PC-3 (cell line): ENCODE data around the gene TMEM37. TPM values are rescaled to one million over a fixed set of nuclear protein-coding genes. Genes with fewer than 3 reads are reported as not detected.

Experiments used
- ATAC-seq: fragments of 200-7000 bp; cut with Tn5 transposase; 2 replicates; pipeline ENCODE4 v1.9.1; 2020; ENCODE audit warnings: mild to moderate bottlenecking, moderate library complexity
- BruUV-seq: library from RNA; stranded (reverse); fragments of 400-500 nt; replicated peaks from 2 replicates; lab custom pipeline; 2021; lab: Mats Ljungman, UMichigan
- CTCF ChIA-PET: fragments of 300-600 bp; sonication (Branson Sonifier 250); formaldehyde crosslinking; loops from one replicate; lab custom pipeline; 2022; ENCODE audit warnings: antibody characterized with exemption; lab: Charles Lee
- POLR2A ChIA-PET: fragments of 300-600 bp; sonication (Branson Sonifier 250); formaldehyde crosslinking; loops from one replicate; lab custom pipeline; 2022; ENCODE audit warnings: antibody characterized with exemption; ENCODE audit not compliant: unreplicated experiment; lab: Charles Lee
- DNase-seq: peaks from one replicate; pipeline ENCODE4 v3.0.0-alpha.2; 2015
- H2AFZ ChIP-seq: fragments of 300-600 bp; sonication (generic); 2 replicates; pipeline ENCODE4 v1.6.0; 2016; ENCODE audit warnings: antibody characterized with exemption, low read length
- H3F3A ChIP-seq: fragments of 300-600 bp; sonication (generic); one replicate; pipeline ENCODE4 v1.6.0; 2017; ENCODE audit warnings: antibody characterized with exemption, low read length, control low read depth, mild to moderate bottlenecking; ENCODE audit not compliant: unreplicated experiment
- H3K27ac ChIP-seq: fragments of 300-600 bp; sonication (generic); 2 replicates; pipeline ENCODE4 v1.5.1; 2016; ENCODE audit warnings: mild to moderate bottlenecking, low read length
- H3K27me3 ChIP-seq: fragments of 300-600 bp; sonication (generic); 2 replicates; pipeline ENCODE4 v1.6.1; 2016; ENCODE audit warnings: low read length, mixed read lengths
- H3K36me3 ChIP-seq: fragments of 300-600 bp; sonication (generic); 2 replicates; pipeline ENCODE4 v1.6.1; 2016; ENCODE audit warnings: low read depth, mixed run types, low read length, mixed read lengths
- H3K4me1 ChIP-seq: fragments of 300-600 bp; sonication (generic); 2 replicates; pipeline ENCODE4 v1.5.1; 2016; ENCODE audit warnings: low read length; ENCODE audit not compliant: insufficient read depth
- H3K4me2 ChIP-seq: fragments of 300-600 bp; sonication (generic); 2 replicates; pipeline ENCODE4 v1.6.0; 2016; ENCODE audit warnings: low read length
- H3K4me3 ChIP-seq: fragments of 300-600 bp; sonication (generic); 2 replicates; pipeline ENCODE4 v1.5.1; 2016; ENCODE audit warnings: mild to moderate bottlenecking, low read length, mixed read lengths
- H3K79me2 ChIP-seq: fragments of 300-600 bp; sonication (generic); 2 replicates; pipeline ENCODE4 v1.6.1; 2017; ENCODE audit warnings: low read length, mixed read lengths
- H3K9ac ChIP-seq: fragments of 300-600 bp; sonication (generic); 2 replicates; pipeline ENCODE4 v1.6.0; 2016; ENCODE audit warnings: mild to moderate bottlenecking, low read length
- H3K9me2 ChIP-seq: fragments of 300-600 bp; sonication (generic); replicated peaks from 2 replicates; pipeline ENCODE4 v1.6.1; 2016; ENCODE audit warnings: mixed run types, low read length, mixed read lengths
- H3K9me3 ChIP-seq: fragments of 300-600 bp; sonication (generic); 2 replicates; pipeline ENCODE4 v1.6.1; 2016; ENCODE audit warnings: low read length, mixed read lengths
- H4K20me1 ChIP-seq: fragments of 300-600 bp; sonication (generic); 2 replicates; pipeline ENCODE4 v1.6.1; 2016; ENCODE audit warnings: low read length, mixed read lengths
- CTCF ChIP-seq: fragments of 300-600 bp; sonication (generic); conservative IDR thresholded peaks from 2 replicates; pipeline ENCODE4 v1.5.1; 2017; ENCODE audit warnings: antibody characterized with exemption, low read depth, mild to moderate bottlenecking, low read length
- EZH2 ChIP-seq: fragments of 300-600 bp; sonication (generic); IDR thresholded peaks from one replicate; pipeline ENCODE4 v1.6.1; 2017; ENCODE audit warnings: antibody characterized with exemption, mild to moderate bottlenecking, low read length; ENCODE audit not compliant: unreplicated experiment
- EZH2phosphoT487 ChIP-seq: fragments of 300-600 bp; sonication (generic); IDR thresholded peaks from 2 replicates; pipeline ENCODE4 v1.6.1; 2018; ENCODE audit warnings: mild to moderate bottlenecking, antibody characterized with exemption, low read length, borderline replicate concordance
- intact Hi-C: fragments of 100-400 bp; cut with micrococcal nuclease; formaldehyde crosslinking; loops from 2 replicates; pipeline ENCODE4 v1.9.0; 2023
- total RNA-seq: library from RNA; depleted of rRNA; stranded (reverse); fragments of >200 nt; gene quantifications from 2 replicates; pipeline ENCODE4 v1.2.3, GENCODE V29; 2014

The TMEM37 gene
- total RNA-seq, 1 experiment from 2014 or later: 0.26 TPM

- Histone ChIP-seq H4K20me1 (no peaks in the 10 kb centered on the region), H3K27ac (no peak overlapping the region), H3K4me2 (no peak overlapping the region), H3F3A (no peaks in the 10 kb centered on the region), H3K36me3 (no peaks in the 10 kb centered on the region), H3K79me2 (no peaks in the 10 kb centered on the region), H2AFZ (no peak overlapping the region), H3K9me2 (no peaks in the 10 kb centered on the region), H3K4me1 (0 out of 2 replicates have a peak, but pooled peaks cover 4% of the 10 kb centered on the region), H3K9me3 (no peaks in the 10 kb centered on the region), H3K27me3 (no peaks in the 10 kb centered on the region), H3K9ac (no peak overlapping the region), H3K4me3 (no peak overlapping the region)
- ATAC-seq (no peak), DNase-seq (no peak)
- intact Hi-C loops: loop anchor here (2.0 kb wide), 1 partner anchor 596 kb away; no protein-coding TSS in a partner anchor
- POLR2A ChIA-PET: no interaction called here
- CTCF ChIA-PET: interaction anchor here (0.7 to 1.2 kb wide), 2 partner anchors 77 to 110 kb away, joined by 3 to 5 read pairs; partner anchors contain the start of genes C2orf76 and DBI
- no peak for TF ChIP-seq EZH2phosphoT487
- no peak for TF ChIP-seq EZH2
- TF ChIP-seq CTCF: no peak
- no TSS peak for BruUV-seq
These were observed 45.5 kb downstream of the TMEM37 start for GRCh38 chr2:119477113-119477505.

GRCh38 chr2:119478188-119478977, 46.7 kb downstream of the TMEM37 start:
- no peaks in the 10 kb centered on the region for H4K20me1 ChIP-seq

More at GRCh38 chr2:119478188-119478977, 46.7 kb downstream of the TMEM37 start:
- H3K36me3 ChIP-seq: no peaks in the 10 kb centered on the region
- H3K4me1 ChIP-seq: 0 out of 2 replicates have a peak, but pooled peaks cover 4% of the 10 kb centered on the region
- DNase-seq: no peak
- intact Hi-C loops: no loop called here
- H3K9ac ChIP-seq: no peak overlapping the region
- H3K4me3 ChIP-seq: no peak overlapping the region
- ChIA-PET CTCF (no interaction called here), POLR2A (no interaction called here)
- ATAC-seq: no peak
- H3K4me2 ChIP-seq: no peak overlapping the region
- no peaks in the 10 kb centered on the region for H3K79me2 ChIP-seq
- H3K9me2 ChIP-seq: no peaks in the 10 kb centered on the region
- no TSS peak for BruUV-seq
- H3K27me3 ChIP-seq: no peaks in the 10 kb centered on the region
- no peak for TF ChIP-seq EZH2
- TF ChIP-seq EZH2phosphoT487: no peak
- no peak for TF ChIP-seq CTCF
- H3K9me3 ChIP-seq: no peaks in the 10 kb centered on the region
- no peak overlapping the region for H2AFZ ChIP-seq
- no peaks in the 10 kb centered on the region for H3F3A ChIP-seq
- H3K27ac ChIP-seq: no peak overlapping the region
